D721Med (cell line): ENCODE measurements around the gene EXOC3L2.
"Not testable (repeated sequence)": the region's sequence is repeated elsewhere in the genome, so short reads cannot be mapped to it uniquely, and the experiment has no call there.

Source experiments
- DNase-seq: peaks from one replicate; pipeline ENCODE4 v3.0.0; 2011; ENCODE audit warnings: low spot score; ENCODE audit not compliant: insufficient read length
- FAIRE-seq: peaks from 2 replicates; lab custom pipeline; 2011; peaks lifted over from hg19 to GRCh38; lab: Jason Lieb, UNC
- CTCF ChIP-seq: IDR thresholded peaks from 2 replicates; pipeline ENCODE4 v1.5.1; 2012; ENCODE audit warnings: mild to moderate bottlenecking, control low read depth; ENCODE audit not compliant: insufficient read depth; ENCODE audit errors: missing control alignments

Gene EXOC3L2

GRCh38 chr19:45243144-45243732 lies 2.0 kb downstream of the EXOC3L2 start:
- no peak for TF ChIP-seq CTCF
- DNase-seq: no peak
- no peak for FAIRE-seq

- no peak for DNase-seq
- TF ChIP-seq CTCF: no peak
- no peak for FAIRE-seq
These were observed 6.7 kb downstream of the EXOC3L2 start for GRCh38 chr19:45238556-45238955.

- no peak for TF ChIP-seq CTCF
- FAIRE-seq (no peak), DNase-seq (no peak)
These were observed 9.7 kb downstream of the EXOC3L2 start for GRCh38 chr19:45235485-45235884.

GRCh38 chr19:45234089-45234869 lies 10.9 kb downstream of the EXOC3L2 start:
- no peak for TF ChIP-seq CTCF
- DNase-seq: no peak
- no peak for FAIRE-seq

GRCh38 chr19:45231891-45232290 lies 13.3 kb downstream of the EXOC3L2 start:
- TF ChIP-seq CTCF: no peak
- DNase-seq (no peak), FAIRE-seq (no peak)

GRCh38 chr19:45229056-45229455 lies 16.2 kb downstream of the EXOC3L2 start:
- DNase-seq, FAIRE-seq: not testable (repeated sequence)

GRCh38 chr19:45224645-45225044 lies 20.6 kb downstream of the EXOC3L2 start:
- DNase-seq (no peak), FAIRE-seq (no peak)
- TF ChIP-seq CTCF: no peak
